Osteoblast (primary cell): ENCODE data around the gene CXCL5. TPM values are rescaled to one million over a fixed set of nuclear protein-coding genes. Genes with fewer than 3 reads are reported as not detected.

ENCODE experiments used
- DNase-seq: peaks from one replicate; pipeline ENCODE4 v3.0.0; 2011; ENCODE audit warnings: low spot score, mixed read lengths; ENCODE audit not compliant: insufficient read length; ENCODE audit errors: missing footprints
- H2AFZ ChIP-seq: 2 replicates; pipeline ENCODE4 v1.6.0; 2011; ENCODE audit warnings: mild to moderate bottlenecking, low read length
- H3K27ac ChIP-seq: 2 replicates; pipeline ENCODE4 v1.5.1; 2011; ENCODE audit warnings: mild to moderate bottlenecking, low read depth, low read length, moderate library complexity
- H3K27me3 ChIP-seq: 2 replicates; pipeline ENCODE4 v1.6.0; 2012; ENCODE audit warnings: mild to moderate bottlenecking, control low read depth, inconsistent platforms, low read length, moderate library complexity; ENCODE audit not compliant: insufficient read depth
- H3K36me3 ChIP-seq: 2 replicates; pipeline ENCODE4 v1.5.1; 2011; ENCODE audit warnings: mild to moderate bottlenecking, low read length, control low read depth, moderate library complexity; ENCODE audit not compliant: insufficient read depth
- H3K4me1 ChIP-seq: 2 replicates; pipeline ENCODE4 v1.5.1; 2011; ENCODE audit warnings: mild to moderate bottlenecking, low read length, control low read depth, moderate library complexity; ENCODE audit not compliant: insufficient read depth
- H3K4me2 ChIP-seq: 2 replicates; pipeline ENCODE4 v1.6.0; 2011; ENCODE audit warnings: mild to moderate bottlenecking, low read length; ENCODE audit not compliant: insufficient read depth
- H3K4me3 ChIP-seq: fragments of 200-600 bp; sonication (generic); 3 replicates; pipeline ENCODE4 v1.5.1; 2012; ENCODE audit warnings: mild to moderate bottlenecking, low read length, inconsistent platforms; ENCODE audit not compliant: insufficient read depth
- H3K79me2 ChIP-seq: 2 replicates; pipeline ENCODE4 v1.6.0; 2012; ENCODE audit warnings: mild to moderate bottlenecking, low read length, control low read depth, inconsistent platforms; ENCODE audit not compliant: insufficient read depth
- H3K9me3 ChIP-seq: 2 replicates; pipeline ENCODE4 v1.5.1; 2011; ENCODE audit warnings: low read depth, low read length, control low read depth
- H4K20me1 ChIP-seq: 2 replicates; pipeline ENCODE4 v1.6.0; 2012; ENCODE audit warnings: mild to moderate bottlenecking, low read length, control low read depth; ENCODE audit not compliant: insufficient read depth
- CTCF ChIP-seq: IDR thresholded peaks from 2 replicates; pipeline ENCODE4 v1.5.1; 2011; ENCODE audit warnings: mild to moderate bottlenecking, low read depth, low read length, moderate library complexity; ENCODE audit errors: extremely low read depth
- total RNA-seq: library from RNA; depleted of rRNA; stranded (reverse); fragments of >200 nt; gene quantifications from 2 replicates; pipeline ENCODE4 v1.2.3, GENCODE V29; 2012

Gene CXCL5
- total RNA-seq, 1 donor = under 0.01 TPM

- H3K27ac ChIP-seq = peak within 1 kb of the TSS; percentile 93
- H4K20me1 ChIP-seq = no peaks in the 10 kb centered on the region
- no peaks in the 10 kb centered on the region for H3K9me3 ChIP-seq
- H3K4me2 ChIP-seq = peak within 1 kb of the TSS; percentile 94
- H3K79me2 ChIP-seq = peaks cover 9% of the 10 kb centered on the region
- H3K4me1 ChIP-seq = peaks cover 34% of the 10 kb centered on the region
- no peaks in the 10 kb centered on the region for H3K36me3 ChIP-seq
- no peaks in the 10 kb centered on the region for H3K27me3 ChIP-seq
- peak; percentile 35 for TF ChIP-seq CTCF
- DNase-seq = peak; percentile 82
- peak within 1 kb of the TSS; percentile 90 for H3K4me3 ChIP-seq
- H2AFZ ChIP-seq = peak within 1 kb of the TSS; percentile 96
Measured at GRCh38 chr4:74038425-74039314, 40.2 kb upstream of the CXCL5 start, which contains the start of gene CXCL3. CXCL3 (minus strand) TSS chr4:74038689; CDS start chr4:74038611, 78 bp downstream.

GRCh38 chr4:74038086-74038424 is 39.6 kb upstream of the CXCL5 start:
- Histone ChIP-seq H3K79me2 (peaks cover 9% of the 10 kb centered on the region), H3K4me1 (peaks cover 33% of the 10 kb centered on the region), H3K27me3 (no peaks in the 10 kb centered on the region), H3K4me2 (peak overlapping the region; percentile 94), H4K20me1 (no peaks in the 10 kb centered on the region), H3K4me3 (peak overlapping the region; percentile 90), H3K9me3 (no peaks in the 10 kb centered on the region), H2AFZ (peak overlapping the region; percentile 96), H3K27ac (peak overlapping the region; percentile 93), H3K36me3 (no peaks in the 10 kb centered on the region)
- DNase-seq = no peak
- TF ChIP-seq CTCF = no peak

DNA sequence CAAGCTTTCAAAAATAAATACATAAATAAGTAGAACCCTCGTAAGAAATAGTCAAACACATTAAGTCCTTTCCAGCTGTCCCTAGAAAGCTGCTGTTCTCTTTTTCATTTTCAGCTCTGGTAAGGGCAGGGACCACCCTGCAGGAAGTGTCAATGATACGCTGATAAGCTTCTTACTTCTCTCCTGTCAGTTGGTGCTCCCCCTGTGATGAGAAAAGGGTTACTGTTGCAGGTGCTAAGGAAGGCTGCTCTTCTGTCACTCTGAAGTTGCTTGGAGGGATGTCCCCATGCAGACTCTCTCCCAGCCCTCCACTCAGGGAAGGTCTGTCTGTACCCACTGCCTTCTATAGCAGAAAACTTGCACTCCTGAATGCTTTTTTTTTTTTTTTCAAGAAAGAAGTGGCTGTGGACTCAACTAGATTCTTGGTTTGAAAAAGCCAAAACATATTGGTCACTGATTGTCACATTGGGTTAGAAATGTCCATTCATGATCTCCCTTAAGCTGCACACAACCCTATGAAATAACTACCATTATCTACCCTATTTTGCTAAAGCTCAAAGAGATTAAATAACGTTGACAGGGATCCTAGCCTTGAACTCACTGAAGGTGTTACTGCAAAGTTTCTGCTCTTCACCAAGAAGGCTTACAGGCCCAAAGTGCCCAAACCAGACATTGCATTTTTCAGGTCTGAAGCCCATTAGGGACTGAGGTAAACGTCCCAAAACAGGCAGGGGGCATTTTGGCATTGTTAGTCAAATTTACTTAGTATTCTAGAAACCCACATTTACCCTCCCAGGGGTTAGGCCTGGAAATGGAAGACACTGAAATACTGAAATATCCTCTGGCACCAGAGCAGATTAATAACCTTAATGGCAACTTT is 38.8 kb upstream of the CXCL5 start:
- Histone ChIP-seq H3K9me3 (no peaks in the 10 kb centered on the region), H3K27me3 (no peaks in the 10 kb centered on the region), H3K4me1 (peaks cover 35% of the 10 kb centered on the region), H3K79me2 (peaks cover 9% of the 10 kb centered on the region), H3K27ac (peak overlapping the region; percentile 93), H3K36me3 (no peaks in the 10 kb centered on the region), H3K4me3 (peak overlapping the region; percentile 90), H3K4me2 (peak overlapping the region; percentile 94), H4K20me1 (no peaks in the 10 kb centered on the region), H2AFZ (peak overlapping the region; percentile 27)
- DNase-seq = peak; percentile 80
- TF ChIP-seq CTCF = no peak
